RWPE2 (cell line): ENCODE measurements around the gene ZFYVE1.

Source experiments
- ATAC-seq: fragments of 200-7000 bp; cut with Tn5 transposase; 3 replicates; pipeline ENCODE4 v1.9.1; 2021; ENCODE audit warnings: low read depth
- DNase-seq: peaks from one replicate; pipeline ENCODE4 v3.0.0-alpha.2; 2020; ENCODE audit warnings: low spot score
- H3K27ac ChIP-seq: fragments of 450-650 bp; 2 replicates; pipeline ENCODE4 v1.5.1; 2017; ENCODE audit warnings: mild to moderate bottlenecking; ENCODE audit not compliant: poor library complexity, severe bottlenecking
- H3K27me3 ChIP-seq: fragments of 250-450 bp; sonication (Bioruptor Pico); 2 replicates; pipeline ENCODE4 v1.5.1; 2021; ENCODE audit warnings: mild to moderate bottlenecking, moderate library complexity; ENCODE audit not compliant: insufficient read depth, poor library complexity, severe bottlenecking
- H3K36me3 ChIP-seq: fragments of 250-450 bp; sonication (Bioruptor Pico); 2 replicates; pipeline ENCODE4 v1.5.1; 2020; ENCODE audit warnings: low read depth, mild to moderate bottlenecking, moderate library complexity
- H3K4me1 ChIP-seq: fragments of 250-450 bp; sonication (Bioruptor Pico); 2 replicates; pipeline ENCODE4 v1.5.1; 2021; ENCODE audit warnings: mild to moderate bottlenecking, moderate library complexity; ENCODE audit not compliant: insufficient read depth, poor library complexity, severe bottlenecking
- H3K4me3 ChIP-seq: fragments of 250-450 bp; sonication (Bioruptor Pico); 2 replicates; pipeline ENCODE4 v1.5.1; 2021; ENCODE audit warnings: mild to moderate bottlenecking, moderate library complexity; ENCODE audit not compliant: severe bottlenecking
- H3K9me3 ChIP-seq: fragments of 250-450 bp; sonication (Bioruptor Pico); 2 replicates; pipeline ENCODE4 v1.5.1; 2021; ENCODE audit warnings: mild to moderate bottlenecking, moderate library complexity; ENCODE audit not compliant: severe bottlenecking
- TF ChIP-seq, protein P1 (sequence below): fragments of 450-650 bp; IDR thresholded peaks from one replicate; pipeline ENCODE4 v1.5.1; 2017; ENCODE audit warnings: mild to moderate bottlenecking, moderate library complexity; ENCODE audit not compliant: poor library complexity, severe bottlenecking

Gene ZFYVE1

DNA sequence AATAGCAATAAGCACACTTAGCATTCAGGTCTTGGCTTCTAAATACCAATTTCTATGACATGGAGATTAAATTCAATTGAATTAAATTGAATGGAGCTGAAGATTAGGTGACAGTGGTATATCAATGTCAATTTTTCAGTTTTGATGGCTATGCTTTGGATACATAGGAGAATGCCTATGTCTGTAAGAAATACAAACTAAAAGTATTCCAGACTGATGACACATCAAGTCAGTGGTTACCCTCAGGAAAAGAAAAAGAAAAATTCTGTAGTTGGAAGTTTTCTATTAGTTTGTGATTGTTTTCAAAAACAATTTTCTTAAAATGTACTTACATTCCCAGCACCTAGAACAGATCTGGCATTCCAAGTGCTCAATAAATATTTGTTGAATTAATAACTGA, 105.5 kb downstream of the ZFYVE1 start:
- no peak overlapping the region for H3K27ac ChIP-seq
- H3K36me3 ChIP-seq = no peaks in the 10 kb centered on the region
- no peaks in the 10 kb centered on the region for H3K27me3 ChIP-seq
- TF ChIP-seq, protein P1, sequence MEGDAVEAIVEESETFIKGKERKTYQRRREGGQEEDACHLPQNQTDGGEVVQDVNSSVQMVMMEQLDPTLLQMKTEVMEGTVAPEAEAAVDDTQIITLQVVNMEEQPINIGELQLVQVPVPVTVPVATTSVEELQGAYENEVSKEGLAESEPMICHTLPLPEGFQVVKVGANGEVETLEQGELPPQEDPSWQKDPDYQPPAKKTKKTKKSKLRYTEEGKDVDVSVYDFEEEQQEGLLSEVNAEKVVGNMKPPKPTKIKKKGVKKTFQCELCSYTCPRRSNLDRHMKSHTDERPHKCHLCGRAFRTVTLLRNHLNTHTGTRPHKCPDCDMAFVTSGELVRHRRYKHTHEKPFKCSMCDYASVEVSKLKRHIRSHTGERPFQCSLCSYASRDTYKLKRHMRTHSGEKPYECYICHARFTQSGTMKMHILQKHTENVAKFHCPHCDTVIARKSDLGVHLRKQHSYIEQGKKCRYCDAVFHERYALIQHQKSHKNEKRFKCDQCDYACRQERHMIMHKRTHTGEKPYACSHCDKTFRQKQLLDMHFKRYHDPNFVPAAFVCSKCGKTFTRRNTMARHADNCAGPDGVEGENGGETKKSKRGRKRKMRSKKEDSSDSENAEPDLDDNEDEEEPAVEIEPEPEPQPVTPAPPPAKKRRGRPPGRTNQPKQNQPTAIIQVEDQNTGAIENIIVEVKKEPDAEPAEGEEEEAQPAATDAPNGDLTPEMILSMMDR = no peak
- no peaks in the 10 kb centered on the region for H3K9me3 ChIP-seq
- no peak for DNase-seq
- no peaks in the 10 kb centered on the region for H3K4me1 ChIP-seq
- ATAC-seq = no peak
- H3K4me3 ChIP-seq = no peak overlapping the region

DNA sequence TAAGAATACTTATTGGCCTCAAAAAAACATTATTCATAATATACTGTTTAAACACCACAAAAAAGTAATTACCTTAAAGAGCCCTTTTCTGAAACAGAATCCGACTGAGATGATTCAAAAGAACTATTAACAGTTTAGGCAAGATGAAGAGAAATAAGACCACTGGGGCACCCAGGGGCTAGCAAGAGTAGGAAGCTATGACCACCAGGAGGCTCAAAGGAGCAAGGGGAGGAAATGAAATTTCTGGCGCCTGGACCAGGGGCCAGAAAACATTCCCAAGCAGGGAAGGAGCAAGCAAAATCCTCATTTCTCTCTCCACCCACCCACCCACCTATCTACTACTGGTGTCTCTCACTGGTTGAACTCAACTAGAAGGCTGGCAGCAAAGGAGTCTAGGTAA, 106.9 kb downstream of the ZFYVE1 start:
- Histone ChIP-seq H3K27me3 (no peaks in the 10 kb centered on the region), H3K4me3 (no peak overlapping the region), H3K4me1 (peaks cover 3% of the 10 kb centered on the region), H3K9me3 (no peaks in the 10 kb centered on the region), H3K27ac (no peak overlapping the region), H3K36me3 (no peaks in the 10 kb centered on the region)
- ATAC-seq = no peak
- TF ChIP-seq, protein P1 = no peak
- no peak for DNase-seq
